ENCODE measurements around the gene APEX1.

DNA sequence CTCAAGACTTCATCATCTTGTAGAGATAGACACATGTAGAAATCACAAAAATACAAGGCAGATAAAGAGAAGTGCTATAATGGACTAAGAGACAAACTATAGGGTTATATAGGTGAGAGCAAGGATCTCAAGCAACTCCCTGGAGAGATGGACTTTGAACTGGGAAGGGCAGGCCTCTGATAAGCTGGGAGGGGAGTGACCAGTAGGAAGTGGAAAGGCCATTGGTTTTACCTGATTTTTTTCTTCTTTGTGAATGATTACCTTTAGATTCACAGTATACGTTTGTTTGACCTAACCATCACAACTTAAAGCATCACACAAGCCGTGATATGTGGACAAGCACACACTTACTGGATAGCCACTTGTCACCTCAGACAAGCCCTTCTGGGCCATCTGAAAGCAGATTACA is 36.5 kb upstream of the APEX1 start:
- TF ChIP-seq, protein P1, sequence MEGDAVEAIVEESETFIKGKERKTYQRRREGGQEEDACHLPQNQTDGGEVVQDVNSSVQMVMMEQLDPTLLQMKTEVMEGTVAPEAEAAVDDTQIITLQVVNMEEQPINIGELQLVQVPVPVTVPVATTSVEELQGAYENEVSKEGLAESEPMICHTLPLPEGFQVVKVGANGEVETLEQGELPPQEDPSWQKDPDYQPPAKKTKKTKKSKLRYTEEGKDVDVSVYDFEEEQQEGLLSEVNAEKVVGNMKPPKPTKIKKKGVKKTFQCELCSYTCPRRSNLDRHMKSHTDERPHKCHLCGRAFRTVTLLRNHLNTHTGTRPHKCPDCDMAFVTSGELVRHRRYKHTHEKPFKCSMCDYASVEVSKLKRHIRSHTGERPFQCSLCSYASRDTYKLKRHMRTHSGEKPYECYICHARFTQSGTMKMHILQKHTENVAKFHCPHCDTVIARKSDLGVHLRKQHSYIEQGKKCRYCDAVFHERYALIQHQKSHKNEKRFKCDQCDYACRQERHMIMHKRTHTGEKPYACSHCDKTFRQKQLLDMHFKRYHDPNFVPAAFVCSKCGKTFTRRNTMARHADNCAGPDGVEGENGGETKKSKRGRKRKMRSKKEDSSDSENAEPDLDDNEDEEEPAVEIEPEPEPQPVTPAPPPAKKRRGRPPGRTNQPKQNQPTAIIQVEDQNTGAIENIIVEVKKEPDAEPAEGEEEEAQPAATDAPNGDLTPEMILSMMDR (IDR thresholded peaks at IDR 0.05) = no peak
- no peak for TF ChIP-seq POLR2A (IDR thresholded peaks at IDR 0.05)
- no peak for TF ChIP-seq EP300 (IDR thresholded peaks at IDR 0.05)

Measured in tibial nerve (tissue), 4 donors.